CD4-positive, alpha-beta T cell treated with Interleukin-1 beta for 1 hour (primary cell): ENCODE data around the gene SLF1.

ENCODE experiments used
- DNase-seq, 2 donors: peaks; one replicate each; pipeline ENCODE4 v3.0.0-alpha.2; 2020 to 2022

The SLF1 gene

GRCh38 chr5:94618493-94619328 lies at the start of gene SLF1, which contains the start of gene KIAA0825:
SLF1 (plus strand) TSS chr5:94618669; CDS start chr5:94628811, 10,142 bp downstream.
KIAA0825 (minus strand) TSS chr5:94618604; CDS start chr5:94537126, 81,478 bp downstream.
- peak; percentile 83 to 86 for DNase-seq

DNA sequence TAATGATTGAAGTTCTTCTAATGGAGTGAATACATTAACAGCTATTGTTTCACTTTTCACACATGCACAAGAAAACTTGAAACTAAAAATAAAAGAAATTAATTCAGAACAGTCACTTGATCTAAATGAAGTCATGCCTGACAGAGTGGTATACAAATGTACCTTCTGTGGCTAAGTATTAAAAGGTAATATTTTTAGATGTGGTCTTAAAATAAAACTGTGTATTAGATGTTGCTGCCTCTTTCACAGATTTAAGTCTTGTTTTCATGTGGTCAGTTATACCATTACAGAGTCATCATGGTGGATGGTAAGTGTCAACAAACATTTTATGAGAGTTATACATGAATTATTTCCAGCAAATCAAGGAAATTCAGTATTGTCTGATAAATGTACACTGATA lies 47.1 kb upstream of the SLF1 start:
- DNase-seq, result no peak

GRCh38 chr5:94573349-94573748 lies 45.1 kb upstream of the SLF1 start:
- peak in 1 of 2 donors; percentile 5 for DNase-seq

DNA sequence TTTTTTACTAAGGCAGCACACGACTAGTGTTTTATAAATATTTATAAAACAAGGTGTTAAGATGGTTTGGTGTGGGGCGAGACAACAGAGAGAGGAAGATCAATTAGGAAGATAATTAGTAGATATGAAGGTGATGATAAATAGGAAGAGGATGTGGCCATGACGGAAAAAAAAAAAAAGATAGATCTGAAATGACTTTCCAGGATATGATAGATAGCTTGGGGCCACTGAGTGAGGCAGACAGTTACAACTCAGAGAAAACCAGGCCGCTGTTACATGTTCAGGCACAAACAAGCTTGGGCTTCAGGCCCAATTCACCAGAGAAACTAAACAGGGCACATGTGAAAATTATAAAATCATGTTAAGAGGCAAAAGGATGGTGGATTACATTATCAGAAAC lies 43.3 kb upstream of the SLF1 start:
- peak in 1 of 2 donors; percentile 21 for DNase-seq

DNA sequence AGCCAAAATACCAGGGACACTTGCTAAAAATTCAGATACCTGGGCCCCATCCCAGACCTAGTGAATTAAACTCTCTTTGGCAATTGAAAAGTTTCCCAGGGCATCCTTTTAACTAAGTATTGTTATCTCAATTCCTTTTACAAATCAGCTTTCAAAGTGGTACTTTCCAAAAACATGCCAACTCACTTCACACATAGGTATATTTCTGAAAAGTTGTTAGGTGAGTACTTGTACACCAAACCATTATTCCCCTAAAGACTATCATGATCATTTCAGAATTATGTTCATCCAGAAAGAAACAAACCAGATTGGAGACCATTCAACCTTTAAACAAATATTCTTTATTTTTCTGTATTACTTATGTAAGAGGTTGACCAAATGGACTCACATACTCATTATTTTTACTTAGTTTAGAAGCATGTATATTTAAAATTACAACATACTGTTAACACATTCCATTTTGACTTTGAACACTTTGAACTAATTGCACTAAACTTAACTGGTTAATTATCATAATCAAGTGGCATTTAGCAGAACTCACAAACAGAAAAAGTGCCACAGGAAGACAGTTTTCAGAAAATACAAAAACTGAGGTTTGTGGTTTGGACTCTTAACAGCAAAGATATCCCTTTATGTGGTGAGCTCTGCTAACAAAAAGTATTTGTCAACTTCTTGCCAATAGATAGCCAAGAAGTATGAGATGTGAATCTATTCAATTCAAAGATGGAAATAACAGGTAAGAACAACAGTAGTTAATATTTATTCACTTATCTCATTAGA lies 40.8 kb upstream of the SLF1 start:
- peak in 1 of 2 donors; percentile 52 for DNase-seq

DNA sequence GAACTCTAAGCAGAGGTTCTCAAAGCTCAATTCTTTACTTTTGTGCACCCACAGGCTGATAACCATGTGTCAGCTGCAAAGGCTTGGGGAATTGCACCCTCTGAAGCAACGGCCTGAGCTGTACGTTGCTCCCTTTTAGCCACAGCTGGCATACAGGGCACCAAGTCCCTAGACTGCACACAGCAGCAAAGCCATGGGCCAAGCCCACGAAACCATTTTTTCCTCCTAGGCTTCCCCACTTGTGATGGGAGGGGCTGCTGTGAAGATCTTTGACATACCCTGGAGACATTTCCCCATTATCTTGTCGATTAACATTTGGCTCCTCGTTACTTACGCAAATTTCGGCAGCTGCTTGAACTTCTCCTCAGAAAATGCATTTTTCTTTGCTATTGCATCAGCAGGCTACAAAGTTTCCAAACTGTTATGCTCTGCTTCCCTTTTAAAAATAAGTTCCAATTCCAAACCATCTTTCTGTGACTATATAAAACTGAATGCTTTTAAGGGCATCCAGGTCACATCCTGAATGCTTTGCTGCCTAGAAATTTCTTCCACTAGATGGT lies 23.1 kb upstream of the SLF1 start:
- no peak for DNase-seq

GRCh38 chr5:94613583-94613982 lies 4.9 kb upstream of the SLF1 start:
- peak in 1 of 2 donors; percentile 12 for DNase-seq

GRCh38 chr5:94614156-94614805 lies 4.2 kb upstream of the SLF1 start:
- DNase-seq, result no peak

- DNase-seq, result no peak
Measured at GRCh38 chr5:94615862-94616261, 2.6 kb upstream of the SLF1 start.

DNA sequence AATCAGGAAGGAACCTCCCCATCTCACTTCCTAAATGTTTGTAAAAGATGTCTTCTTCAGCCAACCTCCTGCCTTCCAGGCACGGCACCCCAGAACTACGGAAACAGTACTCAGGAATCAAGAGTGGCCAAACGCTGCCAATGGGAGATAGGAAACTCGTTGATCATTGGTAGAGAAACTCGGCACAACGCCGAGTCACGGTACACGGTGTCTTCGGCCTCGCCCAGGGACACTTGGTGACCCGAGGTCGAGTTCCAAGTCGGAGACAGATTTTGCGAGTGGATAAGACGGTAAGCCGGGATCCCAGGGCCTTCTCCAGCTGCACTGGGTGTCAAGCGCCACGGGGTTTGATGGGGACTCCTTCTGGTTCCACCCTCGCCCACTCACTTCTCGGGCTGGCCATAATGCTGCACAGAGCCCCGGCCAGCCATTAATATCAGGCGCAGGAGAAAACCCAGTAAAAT lies 408 bp upstream of the SLF1 start:
- DNase-seq, result peak in 1 of 2 donors; percentile 35

- DNase-seq, result no peak
Measured at GRCh38 chr5:94620256-94620655, 1.8 kb downstream of the SLF1 start.

- DNase-seq, result no peak
Measured at GRCh38 chr5:94621763-94622162, 3.3 kb downstream of the SLF1 start.

DNA sequence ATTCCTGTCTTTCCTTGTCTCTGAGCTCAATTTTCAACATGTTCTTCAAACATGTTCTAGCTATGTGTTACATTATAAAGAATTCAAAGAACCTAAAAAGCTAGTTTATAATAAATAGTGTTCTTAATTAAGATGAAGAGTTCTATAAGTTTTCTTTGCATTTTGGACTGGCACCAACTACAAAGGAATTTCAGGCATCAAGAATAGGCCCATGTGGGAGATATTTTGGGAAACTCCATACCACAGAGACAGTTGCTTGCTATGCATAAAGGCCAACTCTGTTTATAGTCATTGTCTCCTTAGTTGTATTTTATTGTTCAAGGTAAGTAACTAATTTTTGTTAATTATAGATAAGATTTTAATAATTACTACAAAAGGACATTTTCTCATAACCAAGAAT lies 4.5 kb downstream of the SLF1 start:
- DNase-seq, result no peak

GRCh38 chr5:94623877-94624276 lies 5.4 kb downstream of the SLF1 start:
- DNase-seq, result no peak

DNA sequence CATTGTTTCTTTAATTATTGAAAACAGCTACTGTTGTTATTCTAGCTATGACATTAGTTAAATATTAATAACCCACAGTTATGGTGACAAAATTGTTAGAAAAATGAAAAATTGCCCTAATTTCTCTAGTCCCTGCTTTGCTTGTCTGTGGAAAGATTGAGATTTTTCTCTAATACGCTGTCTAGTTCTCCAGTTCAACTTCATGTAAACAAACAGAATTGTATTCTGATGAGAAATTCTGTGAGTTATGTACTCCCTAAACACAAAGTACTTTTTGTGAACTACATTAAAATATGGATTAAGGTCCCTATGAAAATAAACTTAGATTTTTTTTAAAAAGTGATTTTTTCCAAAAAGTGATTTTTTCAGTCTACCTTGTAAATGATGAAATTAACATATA lies 8.7 kb downstream of the SLF1 start:
- DNase-seq, result no peak

- DNase-seq, result no peak
Measured at GRCh38 chr5:94632024-94632423, 13.6 kb downstream of the SLF1 start.

- no peak for DNase-seq
Measured at GRCh38 chr5:94640176-94640575, 21.7 kb downstream of the SLF1 start.

- DNase-seq, result no peak
Measured at GRCh38 chr5:94645053-94645452, 26.6 kb downstream of the SLF1 start.

GRCh38 chr5:94646758-94647157 lies 28.3 kb downstream of the SLF1 start:
- DNase-seq, result no peak

GRCh38 chr5:94649874-94650273 lies 31.4 kb downstream of the SLF1 start:
- no peak for DNase-seq

- no peak for DNase-seq
Measured at GRCh38 chr5:94658272-94658671, 39.8 kb downstream of the SLF1 start.

DNA sequence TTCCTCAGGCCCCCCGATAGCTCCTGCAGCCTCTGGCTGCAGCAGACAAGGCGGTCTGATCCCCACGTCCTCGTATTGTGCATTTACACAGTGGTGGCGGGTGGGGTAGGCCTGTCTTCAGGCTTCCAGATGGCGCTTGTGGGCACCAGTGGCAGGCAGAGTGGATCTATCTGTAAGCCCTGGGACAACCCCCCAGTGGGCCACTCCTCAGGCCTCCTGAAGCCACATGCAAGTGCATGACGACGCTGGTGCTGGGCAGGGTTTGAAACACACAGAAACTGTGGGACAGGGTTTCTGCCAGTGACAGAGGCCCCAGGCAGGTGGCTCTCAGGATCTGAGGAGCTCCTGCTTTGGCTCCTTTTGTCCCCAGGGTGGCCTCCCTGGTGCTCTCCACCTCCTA lies 42.0 kb downstream of the SLF1 start:
- no peak for DNase-seq

DNA sequence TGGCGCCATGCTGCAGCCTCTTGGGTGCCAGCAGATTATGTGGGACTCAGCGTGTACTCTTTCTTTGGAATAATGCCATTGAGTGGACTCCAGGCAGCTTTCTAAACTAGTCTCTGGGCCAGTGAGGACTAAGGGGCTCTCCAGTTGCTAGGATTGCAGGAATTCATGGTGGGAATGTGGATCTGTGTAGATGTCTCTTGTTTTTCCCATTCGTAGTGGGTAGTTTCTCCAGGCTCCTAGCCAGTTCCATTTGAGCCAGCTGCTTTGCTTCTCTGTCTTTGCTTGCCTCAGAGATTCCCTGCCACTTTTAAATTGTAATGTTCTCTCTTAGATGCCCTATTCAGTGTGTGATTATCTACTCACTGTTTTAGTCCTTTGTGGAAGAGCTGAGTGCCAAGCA lies 42.6 kb downstream of the SLF1 start:
- DNase-seq, result no peak
